GM18951 (cell line): ENCODE measurements around the gene MCAM.

Source experiments
- POLR2A ChIP-seq: IDR thresholded peaks from 4 replicates; pipeline ENCODE4 v1.6.1; 2011; ENCODE audit warnings: mild to moderate bottlenecking; ENCODE audit not compliant: insufficient read length, insufficient read depth; ENCODE audit errors: extremely low read depth
- in situ Hi-C: fragments of 300-500 bp; cut with MboI; formaldehyde crosslinking; loops from one replicate; pipeline ENCODE4 v1.12.0; 2022; ENCODE audit warnings: low sequenced_read_pairs, mixed read lengths, inconsistent platforms; ENCODE audit not compliant: unreplicated experiment

MCAM gene

GRCh38 chr11:119300198-119300964 is 16.5 kb downstream of the MCAM start:
- in situ Hi-C loops = no loop called here
- no peak for TF ChIP-seq POLR2A

GRCh38 chr11:119299416-119299815 is 17.5 kb downstream of the MCAM start:
- in situ Hi-C loops = no loop called here
- TF ChIP-seq POLR2A = no peak

GRCh38 chr11:119298726-119299125 is 18.2 kb downstream of the MCAM start:
- TF ChIP-seq POLR2A = no peak

GRCh38 chr11:119297938-119298337 is 19.0 kb downstream of the MCAM start:
- TF ChIP-seq POLR2A = no peak
- in situ Hi-C loops = no loop called here

More at GRCh38 chr11:119298726-119299125, 18.2 kb downstream of the MCAM start:
- in situ Hi-C loops = no loop called here

- no peak for TF ChIP-seq POLR2A
- in situ Hi-C loops = no loop called here
These were observed 21.8 kb downstream of the MCAM start for GRCh38 chr11:119295178-119295577.

GRCh38 chr11:119293461-119293860 is 23.5 kb downstream of the MCAM start:
- TF ChIP-seq POLR2A = no peak
- in situ Hi-C loops = no loop called here

- no peak for TF ChIP-seq POLR2A
- in situ Hi-C loops = no loop called here
These were observed 25.9 kb downstream of the MCAM start for GRCh38 chr11:119290894-119291497.

- no peak for TF ChIP-seq POLR2A
- in situ Hi-C loops = no loop called here
These were observed 28.7 kb downstream of the MCAM start for GRCh38 chr11:119288219-119288618.

- in situ Hi-C loops = no loop called here
- no peak for TF ChIP-seq POLR2A
These were observed 31.5 kb downstream of the MCAM start for GRCh38 chr11:119285431-119285830.

GRCh38 chr11:119284344-119285157 is 32.4 kb downstream of the MCAM start:
- no peak for TF ChIP-seq POLR2A
- in situ Hi-C loops = no loop called here

GRCh38 chr11:119282495-119282894 is 34.4 kb downstream of the MCAM start:
- in situ Hi-C loops = no loop called here
- no peak for TF ChIP-seq POLR2A

GRCh38 chr11:119277660-119278059 is 39.3 kb downstream of the MCAM start:
- in situ Hi-C loops = no loop called here
- TF ChIP-seq POLR2A = no peak

GRCh38 chr11:119273721-119274120 is 43.2 kb downstream of the MCAM start:
- in situ Hi-C loops = no loop called here
- no peak for TF ChIP-seq POLR2A

GRCh38 chr11:119267645-119268044 is 49.3 kb downstream of the MCAM start:
- in situ Hi-C loops = no loop called here
- TF ChIP-seq POLR2A = no peak
